IPS DF 6.9 (cell line): ENCODE results near the gene PPP6C.
"Not testable (repeated sequence)": the region's sequence is repeated elsewhere in the genome, so short reads cannot be mapped to it uniquely, and the experiment has no call there.

Source experiments
- DNase-seq: peaks from one replicate; pipeline ENCODE4 v3.0.0-alpha.2; 2013; ENCODE audit warnings: low read depth, low spot score
- H3K27ac ChIP-seq: one replicate; pipeline ENCODE4 v1.5.1; 2013; ENCODE audit warnings: low read length, control low read depth
- H3K27me3 ChIP-seq: 2 replicates; pipeline ENCODE4 v1.6.1; 2013; ENCODE audit warnings: mild to moderate bottlenecking, low read length; ENCODE audit not compliant: control insufficient read depth, insufficient read depth
- H3K36me3 ChIP-seq: 2 replicates; pipeline ENCODE4 v1.6.1; 2013; ENCODE audit warnings: low read length; ENCODE audit not compliant: control insufficient read depth, insufficient read depth
- H3K4me1 ChIP-seq: 2 replicates; pipeline ENCODE4 v1.6.1; 2013; ENCODE audit warnings: low read length; ENCODE audit not compliant: control insufficient read depth, insufficient read depth
- H3K4me3 ChIP-seq: 2 replicates; pipeline ENCODE4 v1.5.1; 2013; ENCODE audit warnings: mild to moderate bottlenecking, low read length
- H3K9me3 ChIP-seq: 2 replicates; pipeline ENCODE4 v1.6.1; 2013; ENCODE audit warnings: low read length, inconsistent platforms; ENCODE audit not compliant: control insufficient read depth, insufficient read depth
- WGBS: extraction: QIAGEN DNeasy Blood & Tissue Kit; methylation state at CpG from one replicate; pipeline ENCODE4 v1.1.7; 2013; ENCODE audit warnings: mixed read lengths, missing lambda C conversion rate; ENCODE audit not compliant: insufficient read length, insufficient coverage; 5-methylcytosine and 5-hydroxymethylcytosine counted together

PPP6C gene

DNA sequence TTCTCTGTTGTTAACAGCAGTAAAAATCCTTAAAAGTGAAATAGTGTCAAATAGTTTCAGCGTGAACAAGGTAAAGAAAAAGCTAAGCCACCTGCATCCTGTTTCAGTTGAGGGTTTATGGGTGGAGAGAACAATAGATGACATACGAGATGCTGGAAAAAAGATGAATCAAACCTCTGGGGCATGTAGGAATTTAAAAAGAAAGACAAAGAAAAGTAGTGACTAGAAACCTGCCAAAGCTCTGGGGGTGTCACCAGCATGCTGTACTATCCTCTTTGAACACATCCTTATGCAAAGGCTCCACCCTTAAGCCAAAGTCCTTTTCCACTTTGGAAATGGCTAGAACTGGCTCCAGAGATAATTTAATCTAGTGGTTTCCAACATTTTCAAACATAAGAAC, 68.5 kb downstream of the PPP6C start:
- no peak for DNase-seq

DNA sequence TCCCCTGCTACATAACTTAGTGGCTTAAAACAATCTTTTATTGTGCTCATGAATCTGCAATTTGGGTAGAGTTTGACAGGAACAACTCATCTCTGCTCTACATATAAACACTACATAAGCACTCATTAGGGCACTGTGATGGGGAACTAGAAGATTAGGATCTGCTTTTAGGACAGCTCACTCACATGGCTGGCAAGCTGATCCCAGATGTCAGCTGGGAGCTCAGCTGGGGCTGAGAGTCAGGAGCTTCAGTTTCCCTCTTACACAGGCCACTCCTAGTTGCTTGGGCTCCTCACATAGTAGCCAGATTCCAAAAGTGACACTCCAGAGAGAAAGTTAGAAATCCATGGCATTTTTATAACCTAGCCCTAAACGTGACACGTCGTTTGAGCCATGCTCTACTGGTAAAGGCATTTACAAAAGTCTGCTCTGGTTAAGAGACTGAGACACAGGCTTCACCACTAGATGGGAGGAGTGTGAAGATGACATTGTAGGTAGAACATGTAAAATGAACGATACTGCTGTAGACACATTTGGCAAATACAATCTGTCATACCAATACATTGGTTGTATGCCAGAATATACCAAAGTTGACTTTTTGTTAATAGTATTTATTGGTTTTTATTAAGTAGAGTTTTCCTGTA, 69.8 kb downstream of the PPP6C start:
- no peaks in the 10 kb centered on the region for H3K36me3 ChIP-seq
- no peaks in the 10 kb centered on the region for H3K4me1 ChIP-seq
- no CpG with 5 or more reads among the region's 4 CpGs for WGBS
- no peaks in the 10 kb centered on the region for H3K9me3 ChIP-seq
- no peaks in the 10 kb centered on the region for H3K27me3 ChIP-seq
- H3K27ac ChIP-seq = no peak overlapping the region
- H3K4me3 ChIP-seq = no peak overlapping the region
- DNase-seq = no peak

More for the DNA sequence above, 68.5 kb downstream of the PPP6C start:
- Histone ChIP-seq H3K9me3 (no peaks in the 10 kb centered on the region), H3K4me1 (no peaks in the 10 kb centered on the region), H3K36me3 (no peaks in the 10 kb centered on the region), H3K27me3 (no peaks in the 10 kb centered on the region), H3K27ac (no peak overlapping the region), H3K4me3 (no peak overlapping the region)
- WGBS = no CpG with 5 or more reads among the region's 2 CpGs

GRCh38 chr9:125118696-125119095, 70.9 kb downstream of the PPP6C start:
- H3K27me3 ChIP-seq, H3K4me1 ChIP-seq, H3K9me3 ChIP-seq, H3K36me3 ChIP-seq, H3K4me3 ChIP-seq, DNase-seq, H3K27ac ChIP-seq: not testable (repeated sequence)
- WGBS = no CpG with 5 or more reads among the region's 2 CpGs

DNA sequence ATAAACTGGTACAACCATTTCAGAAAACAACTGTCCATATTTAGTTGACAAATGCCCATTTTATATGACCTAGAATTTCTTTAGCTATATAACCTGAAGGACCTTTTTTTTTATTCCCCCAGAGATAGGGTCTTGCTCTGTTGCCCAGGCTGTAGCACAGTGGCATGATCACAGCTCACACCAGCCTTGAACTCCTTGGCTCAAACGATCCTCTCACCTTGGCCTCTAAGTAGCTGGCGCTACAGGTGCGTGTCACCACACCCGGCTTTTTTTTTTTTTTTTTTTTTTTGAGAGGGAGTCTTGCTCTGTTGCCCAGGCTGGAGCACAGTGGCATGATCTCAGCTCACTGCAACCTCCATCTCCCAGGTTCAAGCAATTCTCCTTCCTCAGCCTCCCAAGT, 75.1 kb downstream of the PPP6C start:
- no CpG with 5 or more reads among the region's 4 CpGs for whole genome bisulfite sequencing
- not testable (repeated sequence) for H3K9me3 ChIP-seq, H3K27me3 ChIP-seq, H3K27ac ChIP-seq, H3K36me3 ChIP-seq, H3K4me3 ChIP-seq, H3K4me1 ChIP-seq, DNase-seq

GRCh38 chr9:125110464-125110863, 79.1 kb downstream of the PPP6C start:
- H3K27me3 ChIP-seq = no peaks in the 10 kb centered on the region
- WGBS = no CpG with 5 or more reads among the region's 2 CpGs
- H3K36me3 ChIP-seq = no peaks in the 10 kb centered on the region
- no peak overlapping the region for H3K27ac ChIP-seq
- peaks cover 1% of the 10 kb centered on the region; the same call in 1 of the 2 replicates for H3K9me3 ChIP-seq
- no peak for DNase-seq
- no peaks in the 10 kb centered on the region for H3K4me1 ChIP-seq
- H3K4me3 ChIP-seq = no peak overlapping the region

DNA sequence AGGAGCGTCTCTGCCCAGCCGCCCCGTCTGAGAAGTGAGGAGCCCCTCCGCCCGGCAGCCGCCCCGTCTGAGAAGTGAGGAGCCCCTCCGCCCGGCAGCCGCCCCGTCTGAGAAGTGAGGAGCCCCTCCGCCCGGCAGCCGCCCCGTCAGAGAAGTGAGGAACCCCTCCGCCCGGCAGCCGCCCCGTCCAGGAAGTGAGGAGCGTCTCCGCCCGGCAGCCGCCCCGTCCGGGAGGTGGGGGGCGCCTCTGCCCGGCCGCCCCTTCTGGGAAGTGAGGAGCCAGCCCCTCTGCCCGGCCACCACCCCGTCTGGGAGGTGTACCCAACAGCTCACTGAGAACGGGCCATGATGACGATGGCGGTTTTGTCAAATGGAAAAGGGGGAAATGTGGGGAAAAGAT, 81.1 kb downstream of the PPP6C start:
- H3K9me3 ChIP-seq, H3K27me3 ChIP-seq, H3K4me3 ChIP-seq, DNase-seq, H3K27ac ChIP-seq, H3K36me3 ChIP-seq, H3K4me1 ChIP-seq: not testable (repeated sequence)
- WGBS = no CpG with 5 or more reads among the region's 33 CpGs

DNA sequence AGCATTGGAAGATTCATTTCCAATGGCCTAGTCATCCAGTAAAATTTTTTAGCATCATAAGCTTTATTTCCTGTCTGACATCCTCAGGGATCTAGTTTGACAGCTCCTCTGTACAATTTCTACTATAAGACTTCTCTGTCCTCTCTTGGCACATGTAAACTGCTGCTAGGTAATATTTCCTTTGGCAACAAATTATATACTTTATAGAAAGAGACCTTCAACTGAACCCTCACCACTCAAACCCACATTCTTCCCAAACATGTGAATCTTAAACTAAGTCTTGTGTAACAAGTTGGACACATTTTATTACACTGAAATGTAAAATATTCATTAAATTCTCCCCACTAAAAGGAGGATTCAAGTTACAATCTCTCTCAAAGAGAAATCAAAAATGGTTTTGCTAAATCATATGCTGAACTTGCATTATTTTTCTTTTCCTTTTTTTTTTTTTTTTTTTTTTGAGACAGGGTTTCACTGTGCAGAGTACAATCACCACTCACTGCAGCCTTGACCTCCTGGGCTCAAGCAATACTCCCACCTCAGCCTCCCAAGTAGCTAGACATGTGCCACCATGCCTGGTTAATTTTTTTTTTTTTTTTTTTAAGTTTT, 83.2 kb downstream of the PPP6C start:
- Histone ChIP-seq H3K4me3 (no peak overlapping the region), H3K4me1 (no peaks in the 10 kb centered on the region), H3K9me3 (peaks cover 1% of the 10 kb centered on the region; the same call in 1 of the 2 replicates), H3K27me3 (no peaks in the 10 kb centered on the region), H3K36me3 (no peaks in the 10 kb centered on the region), H3K27ac (no peak overlapping the region)
- DNase-seq = no peak

DNA sequence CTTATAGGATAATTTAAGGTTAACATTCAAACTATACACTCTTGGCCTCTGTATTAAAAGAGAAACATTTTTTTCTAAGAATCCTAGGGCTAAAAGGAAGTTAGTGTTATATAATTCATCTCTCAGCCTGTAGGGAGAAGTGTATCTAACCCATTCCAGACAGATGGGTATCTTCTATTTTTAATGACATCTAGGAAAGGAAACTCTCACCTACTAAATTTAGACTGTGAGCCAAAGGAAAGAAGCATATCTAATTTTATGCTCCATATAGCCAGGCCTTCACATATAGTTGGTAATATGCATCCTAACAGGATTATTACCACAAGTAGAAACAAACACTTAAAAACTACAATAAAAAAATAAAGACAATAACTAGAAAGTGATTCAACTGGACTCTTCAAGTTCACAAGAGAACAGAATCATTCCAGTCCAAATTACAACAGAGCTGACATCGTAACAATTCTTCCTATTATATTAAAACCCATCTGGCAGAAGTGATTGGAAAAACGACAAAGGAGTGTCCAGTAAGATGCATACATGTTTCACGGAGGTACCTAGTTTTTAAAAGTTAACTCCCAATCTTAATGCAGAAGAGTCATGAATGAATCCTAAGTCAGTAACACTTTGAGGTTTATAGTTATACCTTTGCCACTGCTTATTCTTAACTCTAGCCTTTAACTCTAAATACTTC, 85.7 kb downstream of the PPP6C start:
- WGBS = no CpG with 5 or more reads among the region's 3 CpGs
- H3K36me3 ChIP-seq = no peaks in the 10 kb centered on the region
- H3K9me3 ChIP-seq = no peaks in the 10 kb centered on the region
- no peak overlapping the region for H3K27ac ChIP-seq
- no peaks in the 10 kb centered on the region for H3K4me1 ChIP-seq
- DNase-seq = no peak
- H3K4me3 ChIP-seq = no peak overlapping the region
- no peaks in the 10 kb centered on the region for H3K27me3 ChIP-seq

DNA sequence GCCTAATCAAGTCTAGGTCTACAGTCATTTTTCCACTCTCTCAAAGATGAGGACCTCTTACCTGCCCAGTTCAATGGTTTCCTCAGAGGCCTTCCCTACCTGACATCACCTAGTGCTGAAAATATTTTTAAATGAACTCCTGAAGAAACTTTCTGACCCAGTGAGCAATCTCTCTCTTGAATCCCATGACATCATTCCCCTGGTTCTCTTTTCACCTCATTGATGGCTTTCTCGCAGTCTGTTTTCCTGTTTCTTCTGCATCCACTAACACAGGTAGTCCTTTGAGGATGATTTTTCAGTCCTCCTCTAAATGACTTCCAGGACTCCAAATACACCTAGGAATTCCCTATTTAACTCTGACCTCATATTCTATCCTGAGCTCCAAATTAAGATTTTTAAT, 86.6 kb downstream of the PPP6C start:
- DNase-seq = no peak
- Histone ChIP-seq H3K36me3 (no peaks in the 10 kb centered on the region), H3K4me3 (no peak overlapping the region), H3K9me3 (no peaks in the 10 kb centered on the region), H3K27ac (no peak overlapping the region), H3K4me1 (no peaks in the 10 kb centered on the region), H3K27me3 (no peaks in the 10 kb centered on the region)
- WGBS = no CpG with 5 or more reads among the region's 1 CpG

GRCh38 chr9:125100822-125101221, 88.8 kb downstream of the PPP6C start:
- WGBS = no CpG with 5 or more reads among the region's 4 CpGs
- no peak overlapping the region for H3K4me3 ChIP-seq
- no peaks in the 10 kb centered on the region for H3K4me1 ChIP-seq
- no peak for DNase-seq
- H3K27ac ChIP-seq = no peak overlapping the region
- no peaks in the 10 kb centered on the region for H3K27me3 ChIP-seq
- no peaks in the 10 kb centered on the region for H3K36me3 ChIP-seq
- H3K9me3 ChIP-seq = no peaks in the 10 kb centered on the region

DNA sequence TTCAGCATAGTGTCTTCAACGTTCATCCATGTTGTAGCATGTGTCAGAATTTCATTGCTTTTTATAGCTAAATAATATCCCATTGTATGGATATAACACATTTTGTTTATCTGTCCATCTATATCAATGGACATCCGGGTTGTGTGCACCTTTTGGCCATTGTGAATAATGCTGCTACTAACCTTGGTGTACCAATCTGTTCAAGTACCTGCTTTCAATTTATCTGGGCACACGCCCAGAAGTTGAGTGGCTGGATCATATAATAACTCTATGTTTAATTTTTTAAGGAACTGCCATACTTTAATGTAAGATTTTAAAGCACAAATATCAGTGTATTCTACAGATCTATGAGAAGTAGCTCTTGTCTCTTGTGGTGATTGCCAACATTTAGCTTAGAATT, 89.8 kb downstream of the PPP6C start:
- no peak for DNase-seq
- Histone ChIP-seq H3K9me3 (no peaks in the 10 kb centered on the region), H3K4me1 (no peaks in the 10 kb centered on the region), H3K27ac (no peak overlapping the region), H3K36me3 (no peaks in the 10 kb centered on the region), H3K4me3 (no peak overlapping the region), H3K27me3 (no peaks in the 10 kb centered on the region)
- no CpG with 5 or more reads among the region's 3 CpGs for WGBS
